T47D (cell line): Measurements from ENCODE around the gene ZNF175.
A peak's percentile ranks its signal among the peaks of the same experiment; 100 is the strongest.
"Not testable (repeated sequence)": the region's sequence is repeated elsewhere in the genome, so short reads cannot be mapped to it uniquely, and the experiment has no call there.

Source experiments
- DNase-seq, 2 experiments: peaks; one replicate each; pipeline versions ENCODE4 v3.0.0 to v3.0.0-alpha.2; 2011 to 2012; ENCODE audit warnings: low read depth in 1 of 2, low spot score in 1 of 2
- JUND ChIP-seq: IDR thresholded peaks from 2 replicates; pipeline ENCODE4 v1.6.1; 2012; ENCODE audit warnings: low read depth
- in situ Hi-C: cut with HindIII; loops from 2 replicates; pipeline ENCODE4 v1.10.0; 2016; ENCODE audit warnings: low sequenced_read_pairs, low pct_unique_long_range_greater_than_20kb

The ZNF175 gene

DNA sequence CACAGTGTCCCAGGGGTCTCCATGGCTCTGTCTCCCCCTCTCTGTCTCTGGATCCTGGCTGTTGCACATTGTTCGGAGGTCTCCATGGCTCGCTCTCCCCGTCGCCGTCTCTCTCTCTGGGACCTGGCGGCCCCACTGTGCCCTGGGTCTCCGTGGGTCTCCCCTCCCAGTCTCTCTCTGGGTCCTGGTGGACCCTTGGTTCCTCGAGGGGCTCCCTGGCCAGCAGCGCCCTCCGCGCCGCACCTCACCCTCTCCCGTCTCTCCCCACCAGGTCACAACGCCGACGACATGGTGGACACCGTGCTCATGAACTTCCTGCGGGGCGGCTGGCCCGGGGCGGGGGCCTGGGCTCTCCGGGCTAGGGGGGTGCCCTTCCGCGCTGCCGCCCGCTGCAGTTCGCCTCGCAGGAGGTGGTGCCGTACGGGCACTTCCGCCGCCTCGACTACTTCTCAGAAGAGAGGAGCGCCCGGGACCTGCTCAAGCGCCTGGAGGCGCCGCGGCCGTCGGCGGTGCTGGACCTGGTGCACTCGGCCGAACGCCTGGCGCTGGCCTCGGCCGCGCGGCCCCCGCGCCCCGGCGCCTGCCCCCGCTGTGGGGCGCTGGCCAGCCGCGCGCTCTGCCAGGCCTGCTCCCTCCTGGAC, 30.0 kb downstream of the ZNF175 start:
- in situ Hi-C loops = no loop called here
- TF ChIP-seq JUND = no peak
- DNase-seq = no peak

DNA sequence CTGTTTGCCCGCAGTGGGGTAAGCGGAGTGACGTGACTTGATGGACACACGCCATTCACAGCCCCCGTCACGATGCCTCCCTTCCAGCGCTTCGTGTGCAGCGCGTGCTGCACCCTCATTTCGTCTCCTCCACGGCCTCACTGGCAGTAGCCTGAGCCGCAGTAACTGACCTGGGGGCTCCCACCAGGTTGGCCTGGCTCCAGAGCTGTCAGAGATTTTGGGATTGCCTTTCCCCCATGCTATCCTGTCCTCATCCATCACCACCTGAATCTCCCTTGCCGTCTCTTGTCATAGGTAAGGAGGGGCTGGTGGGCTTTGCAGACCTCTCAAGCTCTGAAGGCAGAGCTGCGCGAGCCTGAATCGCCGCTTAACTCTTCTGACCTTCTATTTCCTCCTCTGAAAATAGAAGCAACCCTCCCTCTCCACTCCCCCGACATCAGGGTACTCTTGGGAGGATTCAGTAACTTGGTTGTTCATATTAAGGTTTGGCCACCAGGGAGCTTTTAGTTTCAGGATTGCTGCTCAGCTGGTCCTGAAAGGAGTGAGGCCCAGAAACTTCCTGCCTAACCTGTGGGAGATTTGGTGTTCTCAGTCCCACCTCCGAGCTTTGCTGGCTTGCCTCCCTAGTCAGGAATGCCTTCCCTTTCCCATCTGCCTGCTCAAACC, 31.2 kb downstream of the ZNF175 start:
- TF ChIP-seq JUND = no peak

GRCh38 chr19:51607077-51607476, 36.0 kb downstream of the ZNF175 start:
- no peak for DNase-seq
- in situ Hi-C loops = no loop called here
- no peak for TF ChIP-seq JUND

More for the DNA sequence above, 31.2 kb downstream of the ZNF175 start:
- in situ Hi-C loops = no loop called here
- no peak for DNase-seq

DNA sequence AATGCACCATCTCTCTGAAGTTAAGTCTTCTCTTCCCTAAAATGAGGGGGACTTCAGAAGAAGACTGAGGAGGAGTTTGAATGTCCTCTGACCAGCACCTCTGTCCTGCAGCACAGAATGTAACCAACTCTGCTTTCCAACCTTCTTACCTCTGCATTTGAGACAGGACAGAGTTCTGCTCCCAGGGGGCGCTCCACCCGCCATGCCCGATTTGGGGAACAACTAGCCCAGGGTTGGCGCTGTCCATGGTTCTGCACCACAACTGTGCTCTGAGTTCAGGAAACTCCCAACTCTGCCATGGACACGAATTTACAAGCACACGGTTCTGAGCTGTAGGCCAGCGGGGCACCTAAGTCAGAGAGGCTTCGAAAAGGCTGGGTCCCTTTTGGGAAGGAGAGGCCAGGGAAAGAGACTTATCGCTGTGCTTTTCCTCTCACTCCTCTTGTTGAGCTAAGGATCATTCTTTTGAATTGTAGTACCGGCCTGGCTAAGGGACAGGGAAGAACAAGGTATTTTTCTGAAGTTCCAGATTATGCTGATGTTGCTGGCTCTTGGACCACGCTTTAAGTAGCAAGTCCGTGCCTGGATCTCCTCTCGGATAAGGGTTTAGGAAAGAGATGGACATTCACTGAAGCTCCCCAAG, 37.0 kb downstream of the ZNF175 start:
- in situ Hi-C loops = no loop called here
- no peak for TF ChIP-seq JUND
- peak; percentile 55 to 88 for DNase-seq

DNA sequence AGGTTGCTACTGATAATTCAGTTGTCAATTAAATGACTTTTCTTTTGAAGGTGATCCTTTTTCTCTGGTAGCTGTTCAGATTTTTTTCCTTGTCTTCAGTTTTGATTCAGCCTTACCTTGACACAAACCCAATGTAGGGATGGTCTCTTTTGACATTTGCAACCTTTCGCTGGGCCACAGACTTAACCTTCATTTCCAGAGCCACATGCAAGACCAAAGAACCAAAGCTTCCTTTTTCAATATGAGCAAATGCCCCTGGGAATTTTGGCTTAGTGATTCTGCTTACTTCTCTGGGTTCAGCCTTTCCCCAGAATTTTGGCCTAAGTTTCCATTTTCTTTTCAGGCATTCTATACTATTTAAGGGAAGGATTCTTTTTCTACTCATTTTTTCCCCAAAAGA, 39.5 kb downstream of the ZNF175 start:
- no peak for DNase-seq
- no peak for TF ChIP-seq JUND
- in situ Hi-C loops = no loop called here

- in situ Hi-C loops = no loop called here
- TF ChIP-seq JUND = no peak
- no peak for DNase-seq
Observed at GRCh38 chr19:51614789-51615188, 43.7 kb downstream of the ZNF175 start.

- TF ChIP-seq JUND = peak; percentile 38; the same call in 1 of the 2 replicates
- in situ Hi-C loops = no loop called here
Observed at GRCh38 chr19:51615991-51616390, 44.9 kb downstream of the ZNF175 start.

DNA sequence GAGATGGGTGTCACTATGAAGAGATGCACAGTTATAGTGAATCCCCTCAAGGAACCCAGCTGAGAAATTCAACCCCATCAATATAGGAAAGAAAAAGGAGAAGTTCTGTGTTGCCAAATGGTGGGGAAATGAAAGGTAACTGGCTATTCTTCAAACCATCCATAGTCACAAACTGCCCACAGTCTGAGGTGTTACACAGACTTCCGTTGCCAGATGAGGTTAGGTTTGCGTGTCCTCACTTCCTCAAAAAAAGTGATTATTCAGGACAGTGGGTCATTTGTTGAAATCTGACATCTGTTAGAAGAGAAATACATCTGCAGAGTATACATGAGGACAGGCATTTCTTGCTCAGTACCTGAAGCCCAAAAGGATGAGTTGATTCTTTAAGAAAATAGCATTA, 50.1 kb downstream of the ZNF175 start:
- in situ Hi-C loops = no loop called here
- no peak for DNase-seq
- no peak for TF ChIP-seq JUND

More at GRCh38 chr19:51615991-51616390, 44.9 kb downstream of the ZNF175 start:
- peak; percentile 42 to 93 for DNase-seq

DNA sequence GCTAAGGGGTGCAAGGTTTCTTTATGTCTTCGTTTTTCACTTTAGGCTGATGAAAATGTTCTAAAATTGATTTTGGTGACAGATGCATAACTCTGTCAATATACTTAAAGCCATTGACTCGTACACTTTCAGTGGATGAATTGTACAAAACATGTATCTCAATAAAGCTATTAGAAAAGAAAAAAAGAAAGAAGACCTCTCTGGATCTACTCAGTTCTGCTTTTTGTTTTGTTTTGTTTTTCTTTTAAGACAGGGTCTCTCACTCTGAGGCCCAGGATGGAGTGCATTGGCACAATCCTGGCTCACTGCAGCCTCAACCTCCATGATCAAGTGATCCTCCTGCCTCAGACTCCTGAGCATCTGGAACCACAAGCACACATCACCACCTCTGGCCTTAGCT, 55.6 kb downstream of the ZNF175 start:
- no peak for TF ChIP-seq JUND
- no peak for DNase-seq
- in situ Hi-C loops = no loop called here

- no peak for DNase-seq
- in situ Hi-C loops = no loop called here
- TF ChIP-seq JUND = no peak
Observed at GRCh38 chr19:51627491-51628138, 56.5 kb downstream of the ZNF175 start.

DNA sequence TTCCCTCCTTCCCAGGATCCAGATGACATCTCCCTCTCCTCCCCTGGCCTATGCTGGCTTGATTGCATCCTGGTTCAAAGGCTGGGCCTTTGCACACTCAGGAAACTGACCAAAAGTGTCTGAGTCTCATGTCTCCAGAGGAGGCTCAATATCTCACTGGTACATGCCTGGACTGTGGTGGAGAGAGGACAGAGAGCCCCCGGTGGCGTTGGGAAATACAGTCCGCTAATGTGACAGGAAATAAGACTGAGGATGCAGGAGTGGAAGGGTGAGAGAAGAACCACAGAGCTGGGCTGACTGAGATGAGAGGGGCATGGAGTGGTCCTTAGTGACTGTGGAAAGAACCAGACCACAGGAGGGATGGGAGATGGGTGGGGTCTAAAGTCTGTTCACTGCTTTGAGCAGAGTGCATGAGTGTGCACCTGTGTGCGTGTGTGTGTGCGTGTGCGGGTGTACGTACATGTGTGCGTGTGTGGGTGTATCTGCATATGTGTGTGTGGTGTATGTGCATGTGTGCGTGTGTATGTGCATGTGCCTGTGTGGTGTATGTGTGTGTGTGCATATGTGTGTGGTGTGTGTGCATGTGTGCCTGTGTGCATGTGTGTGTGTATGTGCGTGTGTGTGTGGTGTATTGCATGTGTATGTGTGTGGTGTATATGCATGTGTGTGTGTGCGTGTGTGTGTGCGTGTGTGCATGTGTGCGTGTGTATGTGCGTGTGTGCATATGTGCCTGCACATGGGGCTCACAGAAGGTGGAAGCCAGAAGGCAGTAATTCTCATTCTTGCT, 57.3 kb downstream of the ZNF175 start:
- in situ Hi-C loops = no loop called here
- no peak for TF ChIP-seq JUND
- no peak for DNase-seq

- in situ Hi-C loops, DNase-seq: not testable (repeated sequence)
Observed at GRCh38 chr19:51630315-51630714, 59.2 kb downstream of the ZNF175 start, which contains the start of gene SIGLEC5. SIGLEC5 (minus strand) TSS chr19:51630401; CDS start chr19:51630335, 66 bp downstream.
